ENCODE results near the gene LMOD1.

The LMOD1 gene

GRCh38 chr1:201900476-201900875 lies 45.9 kb downstream of the LMOD1 start:
- ChIA-PET POLR2A (interaction anchor here (0.7 to 1.0 kb wide), 2 partner anchors 11 to 25 kb away, joined by 3 read pairs; partner anchors contain the start of gene SHISA4), CTCF (interaction anchor here (0.9 to 15.5 kb wide), 2 partner anchors 45 to 70 kb away, joined by 5 to 656 read pairs; partner anchors contain the start of gene LMOD1)
- H3K4me3 ChIP-seq (ENCODE audit: low read depth, low read length): no peak overlapping the region
- no peak for DNase-seq (ENCODE audit: low read depth, low spot score)
- no peak for TF ChIP-seq CTCF (IDR thresholded peaks at IDR 0.05; ENCODE audit: insufficient read depth, low read length, missing control alignments)

- POLR2A ChIA-PET: interaction anchor here (0.6 to 1.0 kb wide), 3 partner anchors 11 to 38 kb away, joined by 3 to 4 read pairs (median 3); partner anchors contain the start of gene SHISA4
- no peak for DNase-seq (ENCODE audit: low read depth, low spot score)
- CTCF ChIA-PET: interaction anchor here (5.8 to 15.5 kb wide), 2 partner anchors 46 to 70 kb away, joined by 63 to 656 read pairs; partner anchors contain the start of gene LMOD1
- no peak overlapping the region for H3K4me3 ChIP-seq (ENCODE audit: low read depth, low read length)
- TF ChIP-seq CTCF (IDR thresholded peaks at IDR 0.05; ENCODE audit: insufficient read depth, low read length, missing control alignments): no peak
Observed at GRCh38 chr1:201899683-201900429, 46.5 kb downstream of the LMOD1 start.

- CTCF ChIA-PET: interaction anchor here (1.0 to 15.5 kb wide), 4 partner anchors 47 to 101 kb away, joined by 4 to 656 read pairs (median 56); partner anchors contain the start of gene LMOD1
- no peak overlapping the region for H3K4me3 ChIP-seq (ENCODE audit: low read depth, low read length)
- no peak for DNase-seq (ENCODE audit: low read depth, low spot score)
- POLR2A ChIA-PET: no interaction called here
- no peak for TF ChIP-seq CTCF (IDR thresholded peaks at IDR 0.05; ENCODE audit: insufficient read depth, low read length, missing control alignments)
Observed at GRCh38 chr1:201898992-201899391, 47.4 kb downstream of the LMOD1 start.

GRCh38 chr1:201898240-201898894 lies 48.0 kb downstream of the LMOD1 start:
- CTCF ChIA-PET: interaction anchor here (0.8 to 15.5 kb wide), 9 partner anchors 8 to 236 kb away, joined by 3 to 656 read pairs (median 7); partner anchors contain the start of genes LMOD1 and TIMM17A
- H3K4me3 ChIP-seq (ENCODE audit: low read depth, low read length): no peak overlapping the region
- DNase-seq (ENCODE audit: low read depth, low spot score): no peak
- POLR2A ChIA-PET: interaction anchor here (0.9 to 1.5 kb wide), 2 partner anchors 57 to 73 kb away, joined by 3 to 4 read pairs; partner anchors contain the start of gene TIMM17A
- TF ChIP-seq CTCF (IDR thresholded peaks at IDR 0.05; ENCODE audit: insufficient read depth, low read length, missing control alignments): no peak

- H3K4me3 ChIP-seq (ENCODE audit: low read depth, low read length): no peak overlapping the region
- POLR2A ChIA-PET: interaction anchor here (1.1 to 3.3 kb wide), 6 partner anchors 7 to 76 kb away, joined by 4 to 22 read pairs (median 6); partner anchors contain the start of genes LMOD1 and TIMM17A
- DNase-seq (ENCODE audit: low read depth, low spot score): no peak
- CTCF ChIA-PET: interaction anchor here (1.1 to 15.5 kb wide), 21 partner anchors 10 to 225 kb away, joined by 3 to 656 read pairs (median 12); partner anchors contain the start of genes GPR37L1, LMOD1, RNPEP and TIMM17A
- no peak for TF ChIP-seq CTCF (IDR thresholded peaks at IDR 0.05; ENCODE audit: insufficient read depth, low read length, missing control alignments)
Observed at GRCh38 chr1:201896951-201897391, 49.4 kb downstream of the LMOD1 start.

All from AG04449 (cell line).